ENCODE results near the gene IL11RA.

IL11RA gene

GRCh38 chr9:34655394-34655793 lies 3.4 kb downstream of the IL11RA start:
- DNase-seq: no peak

- DNase-seq: no peak
Observed at GRCh38 chr9:34656992-34657391, 5.0 kb downstream of the IL11RA start.

- DNase-seq: no peak
Observed at GRCh38 chr9:34658461-34658860, 6.5 kb downstream of the IL11RA start.

- DNase-seq: no peak
Observed at GRCh38 chr9:34659592-34660253, 7.7 kb downstream of the IL11RA start.

DNA sequence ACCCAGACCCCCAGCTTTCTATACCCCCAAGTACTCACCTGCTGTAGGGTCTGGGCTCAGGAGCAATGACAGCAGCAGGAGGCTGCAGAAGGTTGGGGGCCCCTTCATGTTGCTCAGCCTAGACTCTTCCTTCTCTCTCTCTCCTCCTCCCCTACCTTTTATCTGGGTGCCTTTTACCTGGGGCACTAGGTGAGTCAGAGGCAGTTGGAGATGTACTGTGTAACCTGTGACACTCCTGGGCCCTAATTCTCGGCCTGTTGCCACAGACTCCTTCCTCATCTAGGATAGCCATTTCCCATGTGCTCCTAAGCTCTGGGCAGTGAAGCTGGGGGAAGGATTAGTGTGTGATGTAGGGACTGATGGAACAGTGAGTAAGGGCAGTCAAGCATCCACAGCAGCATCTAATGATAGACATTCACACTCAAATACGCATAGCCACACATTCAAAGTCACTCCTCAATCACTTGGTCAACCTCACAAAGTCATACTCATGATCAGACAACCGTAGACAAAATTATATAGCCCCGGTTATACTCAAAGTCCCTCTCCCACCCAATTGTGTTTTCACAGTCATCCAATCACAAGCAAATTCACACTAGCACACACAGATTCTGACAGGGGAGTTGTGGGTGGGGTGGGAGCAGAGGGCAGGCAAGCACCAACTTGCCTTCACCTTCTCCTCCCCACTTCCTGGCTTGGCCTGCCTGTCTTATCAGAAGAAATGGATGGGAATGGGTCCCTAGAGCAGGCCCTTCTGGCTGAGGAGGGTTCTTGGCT lies 10.7 kb downstream of the IL11RA start, which contains the start of gene CCL27:
CCL27 (minus strand) TSS at position 132 of the 777 bp plus-strand sequence; CDS start at position 108, 24 bp downstream.
- no peak for DNase-seq

- DNase-seq: peak; percentile 25
Observed at GRCh38 chr9:34663303-34663605, 11.3 kb downstream of the IL11RA start.

GRCh38 chr9:34664281-34665066 lies 12.5 kb downstream of the IL11RA start:
- DNase-seq: peak; percentile 62

- no peak for DNase-seq
Observed at GRCh38 chr9:34665067-34665380, 13.0 kb downstream of the IL11RA start.

DNA sequence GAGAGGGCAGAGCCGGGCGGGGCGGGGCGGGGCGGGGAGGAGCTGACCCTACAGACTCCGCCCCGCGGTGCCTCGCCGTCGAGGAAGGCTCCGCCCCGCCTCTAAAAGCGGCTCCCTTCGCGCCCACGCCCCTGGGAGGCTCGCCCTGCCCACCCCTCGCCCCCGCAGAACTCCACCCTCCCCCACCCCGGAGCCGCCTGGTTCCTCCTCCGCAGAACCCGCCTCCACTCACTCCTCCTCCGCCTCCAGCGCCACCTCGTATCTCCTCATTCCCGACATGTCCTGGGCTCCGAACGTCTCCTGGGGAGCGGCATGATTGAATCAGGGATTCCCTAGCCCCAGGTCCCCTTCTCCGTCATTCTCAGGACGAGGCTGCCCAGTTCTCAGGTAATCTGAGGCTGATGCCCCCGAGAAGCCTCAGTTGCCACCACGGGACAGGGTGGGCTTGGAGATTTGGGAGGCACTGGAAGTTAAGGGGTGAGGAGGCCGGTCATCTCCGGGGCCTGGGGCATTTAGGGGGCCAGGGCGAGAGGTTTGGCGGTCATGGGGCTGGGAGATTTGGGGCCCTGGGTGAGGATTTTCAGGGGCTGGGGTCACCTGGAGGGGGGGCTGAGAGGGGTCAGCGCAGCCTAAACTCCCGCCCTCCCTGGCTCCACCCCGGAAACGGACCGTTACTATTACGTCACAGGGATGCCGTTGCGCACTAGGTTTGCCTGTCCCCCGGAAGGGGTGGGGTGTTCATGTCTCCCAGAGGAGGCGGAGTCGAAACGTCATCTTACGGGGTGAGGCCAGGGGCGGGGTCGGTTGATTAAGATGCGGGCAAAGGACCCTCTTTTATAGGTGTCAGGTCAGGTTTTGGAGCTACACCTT lies 13.6 kb downstream of the IL11RA start:
- DNase-seq: peak; percentile 89

GRCh38 chr9:34669809-34670562 lies 18.0 kb downstream of the IL11RA start:
- DNase-seq: no peak

GRCh38 chr9:34671307-34671706 lies 19.3 kb downstream of the IL11RA start:
- DNase-seq: no peak

DNA sequence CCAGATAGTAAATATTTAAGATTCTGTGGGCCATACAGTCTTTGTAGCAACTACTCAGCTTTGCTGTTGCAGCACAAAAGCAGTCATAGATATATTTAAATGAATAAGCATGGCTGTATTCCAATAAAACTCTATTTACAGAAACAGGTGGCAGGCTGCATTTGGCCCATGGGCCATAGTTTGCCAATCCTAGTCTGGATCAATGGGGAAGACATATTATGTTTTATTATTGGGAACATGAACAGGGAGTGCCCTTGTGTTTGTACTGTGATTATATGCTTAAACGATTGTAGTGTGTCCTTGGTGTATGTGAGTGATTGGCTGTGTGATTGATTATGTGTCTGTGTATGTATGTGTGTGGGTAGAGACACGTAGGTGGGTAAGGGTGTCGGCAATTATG lies 22.5 kb downstream of the IL11RA start:
- DNase-seq: no peak

- DNase-seq: peak; percentile 52
Observed at GRCh38 chr9:34675048-34675714, 23.2 kb downstream of the IL11RA start.

- no peak for DNase-seq
Observed at GRCh38 chr9:34675869-34676268, 23.9 kb downstream of the IL11RA start.

DNA sequence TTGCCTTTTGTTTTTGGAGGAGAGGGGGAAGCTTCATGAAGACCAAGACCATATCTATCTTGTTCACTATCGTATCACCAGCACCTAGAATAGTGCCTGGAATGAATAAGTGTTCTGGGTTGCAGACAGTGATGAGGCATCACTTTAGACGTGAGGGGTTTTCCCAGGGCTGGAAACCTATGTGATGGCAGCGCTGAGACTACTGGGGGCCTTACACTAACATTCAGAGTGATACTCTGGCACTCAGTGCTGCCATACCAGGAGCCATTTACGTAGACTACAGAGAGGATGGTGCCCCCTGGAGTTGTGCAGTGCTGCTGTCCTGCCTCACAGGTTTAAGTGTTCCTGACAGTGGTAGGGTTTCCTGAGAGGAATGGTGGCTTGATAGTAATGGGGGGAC lies 32.2 kb downstream of the IL11RA start:
- no peak for DNase-seq

GRCh38 chr9:34684816-34685215 lies 32.8 kb downstream of the IL11RA start:
- DNase-seq: no peak

- DNase-seq: no peak
Observed at GRCh38 chr9:34685591-34685990, 33.6 kb downstream of the IL11RA start.

DNA sequence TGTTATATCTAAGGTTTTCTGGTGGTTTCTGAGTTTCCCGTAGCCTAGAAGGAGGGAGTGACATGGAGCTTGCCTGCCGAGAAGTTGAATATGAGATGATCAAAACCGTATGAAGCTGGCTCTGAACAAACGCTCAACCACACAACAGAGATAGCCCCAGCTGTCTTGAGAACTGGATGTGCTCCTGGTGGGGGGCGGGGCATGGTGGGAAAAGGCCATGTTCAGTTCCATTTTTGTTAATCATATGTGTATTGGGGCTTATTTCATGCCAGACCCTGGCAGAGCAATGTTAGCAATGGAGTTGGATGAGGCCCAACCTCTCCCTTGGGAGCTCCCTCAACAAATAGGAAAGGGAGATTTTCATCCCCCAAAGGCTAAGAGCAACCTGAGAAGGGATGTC lies 34.2 kb downstream of the IL11RA start:
- DNase-seq: no peak

- no peak for DNase-seq
Observed at GRCh38 chr9:34686732-34687131, 34.7 kb downstream of the IL11RA start.

DNA sequence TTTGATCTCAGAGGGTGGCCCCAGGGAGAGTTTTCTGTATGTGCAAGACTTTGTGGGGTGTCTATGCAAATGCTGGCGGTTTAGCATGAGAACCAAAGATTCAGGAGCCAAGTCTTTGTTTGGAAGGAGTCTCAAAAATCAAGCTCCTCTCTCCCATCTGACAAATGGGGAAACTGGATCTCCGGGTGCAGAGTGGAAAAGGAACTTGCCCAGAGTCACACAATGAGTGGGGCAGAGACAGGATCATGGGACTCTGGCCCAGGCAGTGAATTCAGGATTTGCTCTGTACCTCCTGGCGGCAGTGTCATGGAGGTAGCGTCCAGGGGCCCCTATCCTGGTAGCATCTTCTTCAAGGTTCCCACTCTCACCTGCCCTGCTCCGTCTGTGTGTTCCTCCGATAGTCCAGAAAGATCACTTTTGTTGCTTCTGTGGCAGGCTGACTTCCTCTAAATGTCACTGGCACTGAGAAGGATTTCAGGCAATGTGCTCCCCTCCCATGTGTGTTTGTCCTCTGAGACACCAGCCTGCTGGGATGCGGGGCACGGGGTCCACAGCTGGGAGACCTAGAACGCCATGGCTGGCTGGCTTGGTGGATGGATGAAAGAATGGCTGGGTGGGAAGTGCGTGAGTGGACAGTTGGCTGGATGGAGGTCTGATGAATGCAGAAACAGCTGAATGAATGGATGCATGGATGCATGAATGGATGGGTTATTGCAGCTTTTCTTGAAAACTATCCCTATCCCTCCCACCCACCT lies 35.5 kb downstream of the IL11RA start:
- no peak for DNase-seq
